NB4 (cell line): ENCODE measurements around the gene VPS39.

Source experiments
- CTCF ChIP-seq: IDR thresholded peaks from one replicate; pipeline ENCODE4 v1.5.1; 2012; ENCODE audit warnings: low read depth, low read length
- MAX ChIP-seq: IDR thresholded peaks from 2 replicates; pipeline ENCODE4 v1.6.1; 2011; ENCODE audit warnings: low read depth, low read length

GRCh38 chr15:42151141-42151561, 57.0 kb downstream of the VPS39 start:
- TF ChIP-seq CTCF (no peak), MAX (no peak)
